HG03342 (cell line): ENCODE measurements around the gene C1orf116.

Experiments
- ATAC-seq: cut with Tn5 transposase; IDR thresholded peaks from one replicate; pipeline ENCODE4 v1.9.1; 2021; ENCODE audit warnings: mild to moderate bottlenecking, moderate library complexity; ENCODE audit not compliant: unreplicated experiment

C1orf116 gene

DNA sequence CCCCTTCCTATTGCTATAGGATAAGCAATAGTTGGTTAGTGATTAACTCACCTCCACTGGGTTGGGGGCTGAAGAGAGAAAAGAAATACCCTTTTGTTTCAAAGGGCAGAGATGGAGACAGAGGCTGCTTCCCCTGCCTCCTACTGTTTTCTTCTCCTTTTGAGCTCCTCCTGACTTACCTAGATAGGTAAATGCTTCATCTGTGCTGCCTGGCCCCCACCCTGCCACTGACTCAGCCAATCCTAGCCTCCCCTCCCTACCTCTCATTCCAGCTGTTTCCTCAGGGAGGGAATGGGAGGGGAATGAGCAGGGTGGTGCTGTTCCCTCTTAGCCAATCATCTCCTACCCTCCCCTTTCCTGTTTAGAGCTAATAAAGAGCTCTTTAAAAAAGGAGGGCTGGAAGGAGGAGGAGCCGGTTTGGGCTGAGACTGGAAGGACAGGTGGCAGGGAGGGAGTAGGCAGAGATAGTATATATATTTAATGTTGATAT is at the start of gene C1orf116:
Gene C1orf116, minus strand, starts transcription at position 229 of the 490 bp plus-strand sequence. CDS start 5,158 bp downstream, outside the sequence.
- ATAC-seq: no peak

- ATAC-seq: no peak
Measured at GRCh38 chr1:207081806-207082205, 49.2 kb upstream of the C1orf116 start.

GRCh38 chr1:207081088-207081487 is 48.5 kb upstream of the C1orf116 start:
- no peak for ATAC-seq

DNA sequence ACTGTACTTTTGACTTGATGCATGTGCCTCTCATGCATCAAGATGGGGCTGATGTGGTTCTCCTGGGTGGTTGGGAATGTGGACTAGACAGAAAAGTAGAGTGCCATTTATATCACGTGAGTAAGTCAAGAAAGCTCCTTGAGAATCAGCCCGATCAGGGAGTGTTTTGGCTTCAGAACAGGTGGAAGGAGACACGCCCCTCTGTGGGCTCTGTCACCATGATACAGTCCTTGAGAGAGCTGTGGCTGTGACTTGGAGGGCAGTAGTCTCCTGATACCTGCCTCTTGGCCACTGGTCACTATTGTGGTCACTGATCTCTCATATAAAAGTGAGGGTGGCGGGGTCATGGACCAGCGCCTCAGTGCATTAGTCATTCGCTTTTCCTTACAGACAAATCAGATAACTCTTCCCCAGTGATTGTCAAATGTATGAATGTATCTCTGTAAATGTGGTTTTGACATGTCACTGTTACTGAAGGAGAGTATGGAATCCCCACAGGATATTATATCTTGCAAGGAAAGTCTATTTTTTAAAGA is 47.2 kb upstream of the C1orf116 start:
- no peak for ATAC-seq

DNA sequence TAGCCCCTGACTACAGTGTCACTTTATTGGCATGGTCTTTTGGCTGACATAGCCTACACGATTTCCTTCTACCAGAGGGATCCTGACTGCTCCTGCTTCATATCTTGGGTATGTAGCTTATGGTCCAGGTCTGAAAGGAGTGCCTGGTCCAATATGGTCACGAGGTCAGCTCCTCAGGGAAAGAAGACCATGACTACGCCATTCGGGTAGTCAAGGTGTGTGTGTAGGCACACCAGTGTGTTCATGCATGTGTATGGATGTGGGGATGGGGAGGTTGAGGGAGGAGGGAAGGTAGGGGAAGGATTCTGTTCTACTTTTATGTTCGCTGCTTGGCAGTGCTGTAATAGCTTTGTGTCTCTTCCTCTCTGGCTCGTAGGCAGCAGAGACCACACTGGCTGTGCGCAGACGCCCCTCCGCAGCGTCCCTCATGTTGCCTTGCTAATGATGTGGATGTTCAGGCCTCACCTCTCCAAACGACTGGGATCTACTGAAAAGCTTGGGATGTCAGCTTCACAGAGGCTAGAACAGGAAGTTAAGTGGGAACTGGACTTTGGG is 46.1 kb upstream of the C1orf116 start:
- ATAC-seq: no peak

DNA sequence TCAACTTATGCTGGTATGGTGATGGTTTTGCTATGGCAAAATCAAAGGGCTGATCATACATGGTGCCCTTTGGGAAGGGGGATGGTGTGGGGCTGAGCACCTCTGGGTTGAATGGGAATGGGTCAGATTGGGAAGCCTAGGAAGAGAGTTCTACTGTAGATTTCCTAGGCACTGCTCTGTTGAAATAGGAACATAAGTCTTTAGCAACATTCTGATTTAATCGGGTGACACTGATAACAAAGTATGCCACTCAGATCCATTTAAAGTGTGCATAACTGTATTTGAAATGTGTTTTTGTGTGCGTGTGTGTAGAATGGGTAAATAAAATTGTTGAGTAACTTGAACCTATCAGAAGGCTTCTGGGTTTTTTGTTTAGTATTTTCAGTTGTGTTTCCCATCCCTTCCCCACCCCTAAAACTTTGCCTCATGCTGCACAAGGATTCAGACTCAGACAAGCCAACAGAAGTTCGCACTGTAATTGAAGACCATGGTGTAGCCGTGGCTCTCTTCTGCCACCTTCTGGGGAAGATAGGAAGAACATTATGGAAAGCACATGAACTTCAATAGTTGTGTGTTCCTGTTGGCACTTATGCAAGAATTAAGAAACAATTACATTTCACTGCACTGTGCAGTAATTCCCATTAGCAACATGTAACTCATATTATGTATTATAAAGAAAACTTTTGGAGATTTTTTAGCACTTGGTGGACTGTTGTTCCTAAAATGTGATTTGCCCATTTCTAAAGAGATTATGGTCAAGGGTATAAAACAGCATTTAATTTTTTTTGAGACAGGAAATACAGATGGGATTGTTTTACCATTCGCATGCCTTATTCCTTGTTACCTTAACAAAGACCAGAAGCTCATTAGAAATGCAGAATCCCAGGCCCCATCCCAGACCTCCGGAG is 45.2 kb upstream of the C1orf116 start:
- ATAC-seq: peak; percentile 70

- ATAC-seq: no peak
Measured at GRCh38 chr1:207077012-207077411, 44.5 kb upstream of the C1orf116 start.

- no peak for ATAC-seq
Measured at GRCh38 chr1:207076181-207076955, 43.8 kb upstream of the C1orf116 start.

DNA sequence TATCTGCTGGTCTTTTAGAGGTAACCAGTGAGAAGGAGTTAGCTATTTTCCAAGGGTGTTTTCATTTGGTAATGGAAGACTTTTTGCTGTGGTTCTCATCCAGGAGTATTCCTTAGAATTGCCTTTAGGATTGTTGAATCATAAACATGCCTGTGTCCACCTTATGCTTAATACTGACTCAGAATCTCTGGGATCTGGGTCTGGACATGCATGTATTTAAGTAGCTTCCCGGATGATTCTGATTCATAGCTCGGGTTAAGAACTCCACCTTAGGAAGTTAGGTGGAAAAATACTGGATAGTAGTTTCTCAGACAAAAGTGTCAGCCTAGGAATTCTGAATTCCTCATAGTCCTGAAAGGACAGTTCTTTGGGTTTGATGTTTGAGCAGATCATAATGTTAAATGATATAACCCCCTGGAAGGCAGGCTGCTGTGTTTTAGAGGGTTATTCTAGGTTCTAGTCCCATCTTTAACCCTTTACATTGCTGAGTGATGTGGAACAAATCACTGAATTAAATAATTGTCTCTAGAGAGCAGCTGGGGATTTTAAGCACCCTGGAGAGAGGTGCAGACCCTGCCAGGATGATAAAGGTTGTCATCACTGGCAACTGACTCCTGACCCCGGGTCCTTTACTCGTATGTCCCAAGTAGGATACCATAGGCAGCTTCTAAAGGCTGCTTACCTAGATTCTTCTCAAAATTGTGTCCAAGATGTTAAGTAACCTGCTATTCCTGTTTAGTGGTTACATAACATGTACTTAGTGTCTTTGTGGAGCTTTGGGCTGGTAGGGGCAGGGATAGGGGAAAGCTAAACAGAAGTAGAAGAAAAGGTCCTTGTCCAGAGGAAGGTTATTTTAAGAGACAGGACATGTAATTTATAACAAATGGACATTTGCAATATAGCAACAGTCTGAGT is 41.6 kb upstream of the C1orf116 start:
- ATAC-seq: no peak

DNA sequence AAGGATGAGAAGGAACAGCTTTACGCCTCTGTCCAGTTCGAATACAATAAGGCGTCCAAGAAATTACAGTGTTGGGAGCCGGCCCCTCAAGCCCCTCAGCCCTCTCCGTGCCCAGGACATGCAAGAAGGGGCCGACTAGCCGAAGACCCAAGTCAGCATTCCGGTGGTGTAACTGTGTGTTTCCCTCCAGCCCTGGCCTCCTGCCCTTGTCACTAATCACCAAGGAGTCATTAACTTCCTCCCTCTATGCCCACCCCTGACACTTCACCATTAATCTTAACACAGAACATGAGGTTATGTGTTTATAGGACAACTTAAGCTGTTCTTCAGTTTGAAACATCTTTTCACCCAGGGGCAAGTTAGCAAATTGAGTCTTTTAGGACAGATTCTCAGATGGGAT is 39.7 kb upstream of the C1orf116 start:
- no peak for ATAC-seq

- ATAC-seq: no peak
Measured at GRCh38 chr1:207071426-207071825, 38.9 kb upstream of the C1orf116 start.

DNA sequence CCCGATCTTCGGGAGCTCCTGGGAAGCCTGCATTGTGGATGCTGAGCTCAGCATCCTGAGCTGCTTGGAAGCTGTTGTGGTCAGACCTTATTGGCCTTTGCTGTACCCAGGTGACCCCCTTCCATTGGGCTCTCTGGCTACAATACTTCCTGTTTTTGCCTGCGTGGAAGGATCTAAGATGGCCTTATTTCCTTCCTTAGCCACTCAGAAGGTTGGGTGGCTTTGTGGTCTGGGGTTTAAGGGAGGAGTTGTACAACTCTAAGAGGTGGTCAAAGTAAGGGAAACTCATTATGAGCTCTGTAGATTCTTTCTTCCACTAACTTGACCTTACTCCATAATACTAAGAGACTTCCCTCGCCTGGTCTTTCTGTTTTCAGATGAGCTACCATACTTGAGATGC is 38.3 kb upstream of the C1orf116 start:
- no peak for ATAC-seq

DNA sequence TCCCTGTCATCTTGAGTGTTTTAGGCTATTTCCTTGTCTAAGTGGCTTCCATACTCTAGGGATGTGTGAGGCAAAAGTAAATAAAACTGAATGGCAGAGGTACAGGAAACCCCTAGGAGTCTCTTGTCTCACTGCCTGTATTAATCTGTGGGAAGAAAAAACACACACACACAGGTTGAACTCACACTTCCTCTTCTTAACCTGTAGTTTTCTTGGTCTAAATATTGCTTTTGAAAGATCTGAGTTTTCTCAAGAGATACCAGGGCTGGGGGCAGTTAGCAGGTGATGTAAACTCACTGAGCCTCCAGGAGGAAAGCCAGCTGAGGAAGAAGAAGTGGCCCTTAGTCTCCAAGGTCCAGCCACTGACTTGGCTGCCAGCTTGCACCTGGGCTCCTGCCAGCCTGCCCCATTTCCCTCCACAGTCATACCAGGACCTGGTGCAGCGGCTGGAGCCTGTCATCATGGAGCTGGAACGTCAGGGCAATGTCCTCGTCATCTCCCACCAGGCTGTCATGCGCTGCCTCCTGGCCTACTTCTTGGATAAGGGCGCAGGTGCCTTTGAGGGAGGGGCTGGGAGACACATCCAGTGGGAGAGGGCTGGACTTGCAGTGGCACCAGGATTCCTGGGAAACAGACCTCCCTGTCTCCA is 37.4 kb upstream of the C1orf116 start:
- ATAC-seq: no peak

DNA sequence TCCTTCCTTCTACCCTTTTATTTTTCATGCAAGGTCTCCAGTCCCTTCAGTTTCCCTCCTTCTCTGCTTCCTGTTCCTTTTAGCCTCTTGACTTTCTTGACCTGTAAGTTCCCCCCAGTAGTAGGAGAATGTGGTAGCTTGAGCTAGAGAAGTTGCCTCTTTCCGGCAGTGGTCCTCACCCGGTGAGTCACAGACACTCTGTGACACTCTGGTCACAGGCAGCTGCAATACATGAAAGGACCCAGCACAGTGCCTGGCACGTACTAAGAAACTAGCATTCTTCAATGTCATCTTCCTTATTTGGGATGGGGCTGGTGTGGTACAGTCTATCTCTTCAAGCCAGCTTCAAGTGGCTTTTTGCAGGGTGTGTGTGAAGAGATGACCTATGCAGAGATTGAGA is 36.5 kb upstream of the C1orf116 start:
- no peak for ATAC-seq

- no peak for ATAC-seq
Measured at GRCh38 chr1:207067665-207068064, 35.1 kb upstream of the C1orf116 start.

- no peak for ATAC-seq
Measured at GRCh38 chr1:207067185-207067584, 34.6 kb upstream of the C1orf116 start.

GRCh38 chr1:207064561-207064960 is 32.0 kb upstream of the C1orf116 start:
- no peak for ATAC-seq

- ATAC-seq: no peak
Measured at GRCh38 chr1:207063014-207063413, 30.5 kb upstream of the C1orf116 start.

DNA sequence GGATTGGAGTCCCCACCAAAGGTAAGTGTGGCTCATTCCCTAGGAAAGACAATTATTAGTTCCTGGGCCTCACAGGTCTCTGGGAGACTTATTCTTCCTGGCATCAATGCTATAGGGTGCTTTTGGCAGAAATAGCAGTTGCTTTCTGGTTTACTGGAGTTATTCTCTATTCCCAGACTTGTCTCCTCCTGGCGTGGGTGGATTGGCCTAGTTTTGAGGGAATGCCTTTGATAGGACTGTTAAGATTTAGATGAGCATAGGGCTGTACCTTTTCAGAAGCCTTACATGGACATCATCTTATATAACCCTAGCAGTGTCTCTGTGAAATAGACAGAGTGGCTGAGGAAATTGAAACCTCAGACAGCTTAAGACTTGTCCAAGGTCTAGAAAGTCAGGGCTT is 29.5 kb upstream of the C1orf116 start:
- no peak for ATAC-seq

GRCh38 chr1:207060596-207060995 is 28.0 kb upstream of the C1orf116 start:
- ATAC-seq: no peak
